ENCODE measurements around the gene ENGASE. TPM values are rescaled to one million over a fixed set of nuclear protein-coding genes. Genes with fewer than 3 reads are reported as not detected.

ENGASE gene
- total RNA-seq, 1 donor from 2014 or later: 51.4 TPM

- Mint-ChIP-seq H3K4me1 (ENCODE audit: low read depth) (no peaks in the 10 kb centered on the region), H3K9me3 (no peaks in the 10 kb centered on the region), H3K27ac (no peak overlapping the region), H3K4me3 (ENCODE audit: low read depth) (no peak overlapping the region), H3K36me3 (ENCODE audit: low read depth) (no peaks in the 10 kb centered on the region), H3K27me3 (ENCODE audit: low read depth) (no peaks in the 10 kb centered on the region)
- intact Hi-C loops (cut with micrococcal nuclease): no loop called here
- no peak for DNase-seq (ENCODE audit: low spot score)
Observed at GRCh38 chr17:79115487-79115886, 40.9 kb downstream of the ENGASE start.

- intact Hi-C loops (cut with micrococcal nuclease): no loop called here
- Mint-ChIP-seq H3K4me1 (ENCODE audit: low read depth) (no peaks in the 10 kb centered on the region), H3K4me3 (ENCODE audit: low read depth) (no peak overlapping the region), H3K27me3 (ENCODE audit: low read depth) (no peaks in the 10 kb centered on the region), H3K27ac (no peak overlapping the region), H3K36me3 (ENCODE audit: low read depth) (no peaks in the 10 kb centered on the region), H3K9me3 (no peaks in the 10 kb centered on the region)
- no peak for DNase-seq (ENCODE audit: low spot score)
Observed at GRCh38 chr17:79116575-79117368, 42.1 kb downstream of the ENGASE start.

GRCh38 chr17:79117905-79118487 lies 43.4 kb downstream of the ENGASE start:
- H3K4me3 Mint-ChIP-seq (ENCODE audit: low read depth): no peak overlapping the region
- no peaks in the 10 kb centered on the region for H3K27me3 Mint-ChIP-seq (ENCODE audit: low read depth)
- no peak for DNase-seq (ENCODE audit: low spot score)
- H3K9me3 Mint-ChIP-seq: no peaks in the 10 kb centered on the region
- H3K36me3 Mint-ChIP-seq (ENCODE audit: low read depth): no peaks in the 10 kb centered on the region
- H3K4me1 Mint-ChIP-seq (ENCODE audit: low read depth): no peaks in the 10 kb centered on the region
- intact Hi-C loops (cut with micrococcal nuclease): no loop called here
- no peak overlapping the region for H3K27ac Mint-ChIP-seq

GRCh38 chr17:79118924-79119323 lies 44.3 kb downstream of the ENGASE start:
- no peaks in the 10 kb centered on the region for H3K36me3 Mint-ChIP-seq (ENCODE audit: low read depth)
- no peak overlapping the region for H3K27ac Mint-ChIP-seq
- no peak for DNase-seq (ENCODE audit: low spot score)
- no peaks in the 10 kb centered on the region for H3K4me1 Mint-ChIP-seq (ENCODE audit: low read depth)
- no peak overlapping the region for H3K4me3 Mint-ChIP-seq (ENCODE audit: low read depth)
- intact Hi-C loops (cut with micrococcal nuclease): no loop called here
- no peaks in the 10 kb centered on the region for H3K27me3 Mint-ChIP-seq (ENCODE audit: low read depth)
- no peaks in the 10 kb centered on the region for H3K9me3 Mint-ChIP-seq

- no peaks in the 10 kb centered on the region for H3K4me1 Mint-ChIP-seq (ENCODE audit: low read depth)
- H3K27ac Mint-ChIP-seq: no peak overlapping the region
- H3K4me3 Mint-ChIP-seq (ENCODE audit: low read depth): no peak overlapping the region
- DNase-seq (ENCODE audit: low spot score): no peak
- intact Hi-C loops (cut with micrococcal nuclease): no loop called here
- H3K27me3 Mint-ChIP-seq (ENCODE audit: low read depth): no peaks in the 10 kb centered on the region
- H3K36me3 Mint-ChIP-seq (ENCODE audit: low read depth): no peaks in the 10 kb centered on the region
- H3K9me3 Mint-ChIP-seq: no peaks in the 10 kb centered on the region
Observed at GRCh38 chr17:79120259-79120658, 45.6 kb downstream of the ENGASE start.

GRCh38 chr17:79123988-79124387 lies 49.4 kb downstream of the ENGASE start:
- DNase-seq (ENCODE audit: low spot score): no peak
- no peak overlapping the region for H3K4me3 Mint-ChIP-seq (ENCODE audit: low read depth)
- no peaks in the 10 kb centered on the region for H3K9me3 Mint-ChIP-seq
- intact Hi-C loops (cut with micrococcal nuclease): no loop called here
- H3K27me3 Mint-ChIP-seq (ENCODE audit: low read depth): no peaks in the 10 kb centered on the region
- no peaks in the 10 kb centered on the region for H3K36me3 Mint-ChIP-seq (ENCODE audit: low read depth)
- no peaks in the 10 kb centered on the region for H3K4me1 Mint-ChIP-seq (ENCODE audit: low read depth)
- H3K27ac Mint-ChIP-seq: no peak overlapping the region

GRCh38 chr17:79124513-79125209 lies 50.0 kb downstream of the ENGASE start:
- Mint-ChIP-seq H3K27ac (no peak overlapping the region), H3K36me3 (ENCODE audit: low read depth) (no peaks in the 10 kb centered on the region), H3K4me1 (ENCODE audit: low read depth) (no peaks in the 10 kb centered on the region), H3K4me3 (ENCODE audit: low read depth) (no peak overlapping the region), H3K9me3 (no peaks in the 10 kb centered on the region), H3K27me3 (ENCODE audit: low read depth) (no peaks in the 10 kb centered on the region)
- intact Hi-C loops (cut with micrococcal nuclease): no loop called here
- DNase-seq (ENCODE audit: low spot score): no peak

- H3K4me1 Mint-ChIP-seq (ENCODE audit: low read depth): no peaks in the 10 kb centered on the region
- DNase-seq (ENCODE audit: low spot score): no peak
- intact Hi-C loops (cut with micrococcal nuclease): no loop called here
- H3K36me3 Mint-ChIP-seq (ENCODE audit: low read depth): no peaks in the 10 kb centered on the region
- no peak overlapping the region for H3K27ac Mint-ChIP-seq
- H3K27me3 Mint-ChIP-seq (ENCODE audit: low read depth): no peaks in the 10 kb centered on the region
- no peak overlapping the region for H3K4me3 Mint-ChIP-seq (ENCODE audit: low read depth)
- H3K9me3 Mint-ChIP-seq: no peaks in the 10 kb centered on the region
Observed at GRCh38 chr17:79125503-79125902, 50.9 kb downstream of the ENGASE start.

- no peaks in the 10 kb centered on the region for H3K4me1 Mint-ChIP-seq (ENCODE audit: low read depth)
- no peak overlapping the region for H3K27ac Mint-ChIP-seq
- intact Hi-C loops (cut with micrococcal nuclease): no loop called here
- no peak overlapping the region for H3K4me3 Mint-ChIP-seq (ENCODE audit: low read depth)
- no peaks in the 10 kb centered on the region for H3K27me3 Mint-ChIP-seq (ENCODE audit: low read depth)
- no peaks in the 10 kb centered on the region for H3K36me3 Mint-ChIP-seq (ENCODE audit: low read depth)
- H3K9me3 Mint-ChIP-seq: no peaks in the 10 kb centered on the region
- DNase-seq (ENCODE audit: low spot score): no peak
Observed at GRCh38 chr17:79126139-79126538, 51.5 kb downstream of the ENGASE start.

- no peak overlapping the region for H3K4me3 Mint-ChIP-seq (ENCODE audit: low read depth)
- H3K36me3 Mint-ChIP-seq (ENCODE audit: low read depth): no peaks in the 10 kb centered on the region
- H3K27ac Mint-ChIP-seq: no peak overlapping the region
- no peaks in the 10 kb centered on the region for H3K27me3 Mint-ChIP-seq (ENCODE audit: low read depth)
- H3K9me3 Mint-ChIP-seq: no peaks in the 10 kb centered on the region
- no peaks in the 10 kb centered on the region for H3K4me1 Mint-ChIP-seq (ENCODE audit: low read depth)
- intact Hi-C loops (cut with micrococcal nuclease): no loop called here
- DNase-seq (ENCODE audit: low spot score): no peak
Observed at GRCh38 chr17:79127534-79128135, 53.0 kb downstream of the ENGASE start.

GRCh38 chr17:79129523-79129922 lies 54.9 kb downstream of the ENGASE start:
- no peaks in the 10 kb centered on the region for H3K4me1 Mint-ChIP-seq (ENCODE audit: low read depth)
- H3K36me3 Mint-ChIP-seq (ENCODE audit: low read depth): no peaks in the 10 kb centered on the region
- no peaks in the 10 kb centered on the region for H3K9me3 Mint-ChIP-seq
- intact Hi-C loops (cut with micrococcal nuclease): no loop called here
- no peak overlapping the region for H3K4me3 Mint-ChIP-seq (ENCODE audit: low read depth)
- no peak for DNase-seq (ENCODE audit: low spot score)
- no peak overlapping the region for H3K27ac Mint-ChIP-seq
- no peaks in the 10 kb centered on the region for H3K27me3 Mint-ChIP-seq (ENCODE audit: low read depth)

GRCh38 chr17:79130536-79131273 lies 56.1 kb downstream of the ENGASE start:
- no peak overlapping the region for H3K4me3 Mint-ChIP-seq (ENCODE audit: low read depth)
- intact Hi-C loops (cut with micrococcal nuclease): no loop called here
- no peak for DNase-seq (ENCODE audit: low spot score)
- no peaks in the 10 kb centered on the region for H3K36me3 Mint-ChIP-seq (ENCODE audit: low read depth)
- no peak overlapping the region for H3K27ac Mint-ChIP-seq
- no peaks in the 10 kb centered on the region for H3K27me3 Mint-ChIP-seq (ENCODE audit: low read depth)
- H3K9me3 Mint-ChIP-seq: no peaks in the 10 kb centered on the region
- no peaks in the 10 kb centered on the region for H3K4me1 Mint-ChIP-seq (ENCODE audit: low read depth)
